Gastroesophageal sphincter (tissue), 3 donors: ENCODE measurements around the gene DENND5B.

Experiments used
- CTCF ChIP-seq, 4 experiments: fragments of 200-600 bp in 2 of 4; fragments of 450-650 bp in 2 of 4; sonication (generic) in 1 of 4; IDR thresholded peaks; one replicate each; pipeline ENCODE4 v1.5.1; 2017 to 2019; ENCODE audit warnings: antibody characterized with exemption in 4 of 4, mild to moderate bottlenecking in 2 of 4, moderate library complexity in 2 of 4
- POLR2AphosphoS5 ChIP-seq: sonication (generic); formaldehyde crosslinking; IDR thresholded peaks from one replicate; pipeline ENCODE4 v1.6.1; 2017; ENCODE audit warnings: antibody characterized with exemption

- TF ChIP-seq CTCF (IDR thresholded peaks at IDR 0.05) (no peak), POLR2AphosphoS5 (no peak)
These were observed 125.9 kb downstream of the DENND5B start for GRCh38 chr12:31465002-31465401.
